HG03457 (cell line): ENCODE data around the gene MKS1.

Source experiments
- ATAC-seq: cut with Tn5 transposase; IDR thresholded peaks from one replicate; pipeline ENCODE4 v1.9.1; 2021; ENCODE audit warnings: moderate number of reproducible peaks; ENCODE audit not compliant: unreplicated experiment

The MKS1 gene

DNA sequence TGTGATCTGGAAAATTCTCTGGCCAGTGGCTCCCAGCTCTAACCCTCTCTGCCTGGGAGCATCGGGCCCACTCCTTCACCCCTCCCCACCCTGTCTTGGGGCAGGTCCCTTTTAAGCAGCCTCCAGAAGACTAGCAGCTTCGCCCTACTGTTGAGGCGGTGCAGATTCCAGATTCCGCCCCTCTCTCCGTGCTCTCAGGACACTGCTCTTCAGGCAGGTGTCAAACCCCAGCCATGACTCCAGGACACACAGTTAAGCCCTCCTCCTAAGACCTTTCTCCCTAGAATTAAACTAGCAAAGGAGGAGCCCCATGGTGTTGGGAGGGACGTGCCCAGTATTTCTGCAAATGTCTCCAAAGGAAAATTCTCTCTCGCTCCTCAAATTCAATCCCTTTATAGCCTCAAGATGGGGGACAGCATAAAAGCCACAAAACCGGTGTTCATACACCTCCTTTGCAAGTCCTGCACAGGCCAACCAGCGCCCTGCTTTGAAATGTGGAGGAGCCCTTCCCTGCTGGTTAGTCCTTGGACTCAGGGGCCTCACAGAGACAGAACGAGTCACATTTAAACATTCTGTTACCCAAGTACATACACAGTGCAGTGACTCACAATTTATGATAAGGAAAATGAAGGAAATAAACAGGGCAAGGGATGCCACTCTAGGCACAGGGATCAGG lies 26.5 kb upstream of the MKS1 start:
- no peak for ATAC-seq

DNA sequence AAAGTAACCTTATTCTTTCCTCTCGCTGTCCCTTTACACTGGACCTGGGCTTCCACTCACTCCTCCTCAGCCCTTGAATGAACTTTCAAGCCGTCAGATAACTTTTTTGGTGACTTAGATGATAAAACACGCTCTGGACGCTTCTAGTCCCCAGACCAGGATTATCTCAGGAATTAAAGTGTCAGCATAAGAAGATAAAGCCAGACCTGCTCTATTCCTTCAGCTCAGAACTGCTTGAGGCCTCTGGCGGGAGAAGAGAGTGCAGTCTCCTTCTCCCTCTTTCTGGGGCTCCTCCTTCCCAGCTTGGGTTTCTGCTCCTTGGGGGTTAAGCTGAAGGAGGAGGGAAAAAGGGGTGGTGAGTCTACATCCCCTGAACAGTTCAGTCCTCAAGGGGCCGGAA lies 25.9 kb upstream of the MKS1 start:
- no peak for ATAC-seq

DNA sequence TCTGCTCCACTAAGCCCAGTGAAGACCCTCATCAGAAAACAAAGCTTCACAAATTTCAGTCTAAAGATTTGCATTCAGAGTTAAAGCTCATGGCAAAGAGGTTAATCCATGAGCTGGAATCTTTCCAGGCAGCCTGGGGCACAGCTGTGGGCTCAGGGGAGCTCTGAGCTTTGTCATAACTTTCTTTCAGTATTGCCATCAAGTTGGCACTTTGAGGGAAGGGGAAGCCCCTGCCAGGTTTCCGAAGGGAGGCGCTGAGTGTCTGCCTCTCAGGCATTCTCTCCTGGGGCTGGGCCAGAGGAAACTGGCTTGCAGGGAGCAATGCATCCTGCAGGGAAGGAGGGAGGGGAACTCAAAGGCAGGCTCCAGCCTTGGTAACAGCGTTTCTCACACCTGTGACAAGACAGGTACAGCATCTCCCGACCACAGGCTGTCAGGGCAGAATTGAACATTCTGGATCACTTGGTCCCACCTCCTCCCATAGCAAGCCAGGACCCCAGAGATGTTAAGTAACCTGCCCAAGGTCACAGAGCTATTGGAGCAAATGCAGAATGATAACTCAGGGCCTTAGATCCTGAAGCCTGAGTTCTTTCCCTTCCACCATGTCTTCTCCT lies 23.2 kb upstream of the MKS1 start:
- no peak for ATAC-seq

DNA sequence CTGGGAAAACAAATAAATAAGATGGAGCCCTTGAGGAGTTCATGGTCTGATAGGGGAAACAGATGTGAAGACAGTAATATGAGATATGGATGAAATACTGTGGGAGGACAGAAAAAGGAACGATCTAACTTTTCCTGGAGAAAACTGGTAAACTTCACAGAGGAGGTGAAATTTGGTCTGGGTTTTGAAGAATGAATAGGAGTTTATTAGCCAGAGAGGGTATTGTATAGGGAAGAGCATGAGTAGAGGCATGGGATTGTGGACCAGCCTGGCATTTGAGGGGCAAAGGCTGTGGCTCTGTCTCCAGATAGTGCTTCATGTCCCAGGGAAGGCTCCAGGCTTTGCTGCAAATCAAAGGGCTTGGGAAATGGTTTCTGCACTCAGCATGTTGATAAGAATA lies 20.9 kb upstream of the MKS1 start:
- no peak for ATAC-seq

DNA sequence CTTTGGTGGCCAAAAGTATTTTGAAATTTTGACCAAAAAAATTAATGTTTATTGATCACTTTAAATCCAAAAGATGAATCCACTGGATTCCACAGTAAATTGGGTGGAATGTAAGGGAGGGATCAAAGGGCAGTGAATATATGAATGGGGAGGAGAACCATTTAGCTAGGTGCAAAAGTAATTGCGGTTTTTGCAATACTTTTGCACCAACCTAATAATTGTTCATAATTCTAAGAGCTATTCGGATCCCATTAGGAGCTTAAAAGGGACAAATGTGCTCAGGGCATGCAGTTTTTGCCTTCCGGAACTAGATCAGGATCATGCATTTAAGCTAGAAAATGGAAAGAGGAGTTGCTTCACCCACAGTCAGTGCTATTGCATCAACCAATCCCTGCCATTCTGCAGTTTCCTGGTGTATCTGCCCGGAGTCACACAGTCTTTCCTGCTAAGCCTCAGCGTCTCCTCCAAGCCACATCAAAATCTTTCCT lies 19.1 kb upstream of the MKS1 start, which contains the start of gene LPO:
LPO (plus strand) TSS at position 438 of the 488 bp plus-strand sequence. CDS start 4,396 bp downstream, outside the sequence.
- no peak for ATAC-seq

DNA sequence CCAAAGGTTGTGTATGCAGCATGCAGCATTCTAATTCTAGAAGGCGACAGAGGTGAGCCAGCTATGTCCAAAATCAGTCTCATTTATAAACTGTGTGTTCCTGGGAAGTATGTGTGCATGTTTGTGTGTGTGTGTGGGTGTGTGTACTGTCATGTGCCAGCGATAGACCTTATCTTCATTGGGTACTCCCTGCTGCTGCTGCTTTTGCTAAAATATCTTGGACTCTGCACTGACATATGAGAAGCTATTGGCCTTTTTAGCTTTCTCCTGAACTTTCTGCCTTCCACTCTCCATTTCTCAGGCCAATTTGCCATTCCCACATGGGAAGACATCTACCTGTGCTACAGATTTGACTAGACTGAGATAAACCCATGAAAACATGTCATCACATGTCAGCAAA lies 17.3 kb upstream of the MKS1 start:
- no peak for ATAC-seq

DNA sequence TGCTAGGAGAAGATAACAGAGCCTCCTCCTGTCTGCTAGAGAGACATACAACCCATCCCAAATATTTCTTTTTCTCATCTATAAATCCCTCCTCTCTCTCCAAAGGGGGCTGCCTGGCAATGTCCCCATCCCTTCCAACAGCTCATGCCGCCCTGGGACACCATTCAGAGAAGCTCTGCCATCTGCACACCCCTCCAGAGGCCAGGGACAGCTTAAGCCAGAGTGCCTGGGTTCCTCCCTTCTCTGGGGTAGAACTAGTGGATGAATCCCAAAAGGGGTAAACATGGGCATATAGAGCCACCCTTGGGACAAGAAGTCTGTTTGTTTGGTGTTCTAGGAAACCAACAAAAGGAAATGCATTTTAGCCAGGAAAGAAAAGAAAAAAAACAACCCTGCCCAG lies 16.8 kb upstream of the MKS1 start:
- no peak for ATAC-seq

DNA sequence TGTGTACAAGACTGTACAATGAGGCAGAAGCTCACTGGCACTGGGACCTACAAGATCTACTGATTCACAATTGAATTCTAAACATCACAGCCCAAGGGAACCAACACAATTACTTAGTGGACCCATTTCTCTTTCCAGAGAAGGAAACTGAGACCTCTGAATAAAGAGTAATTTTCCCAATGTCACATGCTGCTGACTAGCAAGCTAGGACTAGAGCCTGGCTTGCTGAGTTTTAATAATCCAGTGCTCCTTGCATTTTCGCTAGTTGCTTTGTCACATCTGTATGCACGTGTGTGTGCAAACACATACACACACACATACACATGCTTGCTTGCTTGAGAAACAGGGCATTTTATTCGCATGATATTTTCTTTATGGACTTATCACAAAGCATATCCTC lies 15.5 kb upstream of the MKS1 start:
- ATAC-seq = no peak

DNA sequence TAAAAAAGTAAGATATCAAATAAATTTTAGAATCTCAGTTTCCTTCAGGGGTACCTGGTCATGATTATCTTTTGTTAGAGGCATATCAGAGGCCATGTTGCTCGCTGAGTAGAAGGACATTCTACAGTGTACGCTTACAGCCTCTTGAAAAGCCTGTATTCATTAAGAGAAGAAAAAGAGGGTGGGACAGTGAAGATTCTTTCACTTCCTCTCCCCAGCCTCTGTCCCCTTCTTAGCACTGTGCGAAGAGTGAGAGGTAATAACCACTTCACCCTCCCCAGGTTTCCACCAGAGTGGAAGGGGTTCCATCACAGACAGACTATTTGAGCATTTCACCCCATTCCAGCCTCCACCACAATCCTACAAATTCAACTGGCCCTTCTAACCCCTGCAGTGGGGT lies 14.5 kb upstream of the MKS1 start:
- no peak for ATAC-seq

DNA sequence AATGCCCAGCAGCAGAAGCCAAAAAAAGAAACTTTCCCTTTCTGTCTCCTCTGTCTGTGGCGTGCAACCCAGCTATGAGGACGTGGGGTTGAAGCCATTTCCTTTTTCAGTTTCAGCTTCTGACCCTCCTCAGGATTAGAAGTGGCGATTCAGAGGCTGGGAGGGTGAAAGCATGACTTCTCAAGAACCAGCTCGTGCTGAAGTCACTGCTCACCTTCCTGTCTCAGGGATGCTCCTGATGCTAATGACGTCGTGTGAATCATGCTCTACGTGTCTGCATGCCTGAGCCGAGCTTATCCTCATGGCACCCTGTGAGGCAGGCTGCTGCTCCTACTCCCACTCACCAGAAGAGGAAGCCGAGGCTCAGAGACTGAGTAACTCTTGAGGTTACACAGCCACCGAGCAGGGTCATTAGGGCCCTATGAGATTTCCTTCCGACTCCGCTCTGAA lies 13.7 kb upstream of the MKS1 start:
- peak; percentile 67 for ATAC-seq

DNA sequence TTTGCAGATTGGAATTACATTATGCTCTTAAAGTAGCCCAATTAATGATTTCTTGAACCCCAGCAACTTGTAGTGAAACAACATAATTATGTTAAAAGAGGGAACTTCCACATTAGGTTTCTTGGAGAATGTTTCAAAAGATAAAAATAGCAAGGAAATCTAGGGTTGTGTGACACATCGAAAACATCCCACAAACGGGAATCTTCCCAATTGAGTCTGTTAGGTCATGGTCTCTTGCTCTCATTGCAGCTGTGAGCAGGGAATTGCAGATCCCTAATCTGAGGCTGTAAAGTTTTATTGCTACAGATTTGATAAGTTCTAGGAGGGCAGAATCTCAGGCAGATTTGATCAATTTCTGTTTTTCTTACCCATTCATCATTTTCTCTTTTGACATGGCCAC lies 12.6 kb upstream of the MKS1 start:
- no peak for ATAC-seq

DNA sequence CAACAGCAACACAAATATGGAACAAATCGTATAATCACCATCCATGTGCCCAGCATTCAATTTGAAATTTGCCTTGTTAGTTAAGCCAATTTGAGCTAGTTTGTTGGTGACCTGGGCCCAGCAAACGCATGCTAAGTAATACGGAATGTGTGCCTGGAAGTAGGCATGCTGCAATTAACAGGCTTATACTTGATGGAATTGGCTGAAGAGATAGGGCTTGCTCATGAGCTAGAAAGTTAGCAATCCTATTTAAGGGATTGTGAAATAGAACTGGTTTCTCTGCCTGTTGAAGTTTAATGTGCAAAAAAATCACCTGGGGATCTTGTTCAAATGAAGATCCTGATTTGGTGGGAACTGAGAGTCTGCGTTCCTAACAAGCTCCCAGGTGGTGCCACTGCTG lies 10.8 kb upstream of the MKS1 start:
- no peak for ATAC-seq

DNA sequence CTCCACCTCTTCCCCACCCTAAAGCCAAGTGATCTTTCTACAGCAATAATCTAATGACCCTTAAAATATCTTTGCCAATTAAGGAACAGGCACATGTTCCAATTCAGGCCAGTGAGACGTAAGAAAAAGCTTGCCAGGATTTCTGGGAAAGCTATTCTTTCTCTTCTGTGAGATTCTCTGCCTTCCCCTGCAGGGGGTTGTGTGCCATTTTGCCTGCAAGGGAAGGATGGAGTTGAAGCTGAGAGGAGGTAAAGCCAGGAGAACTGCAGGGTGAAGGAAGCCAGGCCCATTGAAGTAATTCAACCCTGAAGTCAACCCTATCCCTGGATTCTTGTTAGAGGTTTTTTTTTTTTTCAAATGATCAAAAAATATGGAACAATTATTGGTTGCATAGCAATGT lies 10.3 kb upstream of the MKS1 start:
- ATAC-seq = no peak

DNA sequence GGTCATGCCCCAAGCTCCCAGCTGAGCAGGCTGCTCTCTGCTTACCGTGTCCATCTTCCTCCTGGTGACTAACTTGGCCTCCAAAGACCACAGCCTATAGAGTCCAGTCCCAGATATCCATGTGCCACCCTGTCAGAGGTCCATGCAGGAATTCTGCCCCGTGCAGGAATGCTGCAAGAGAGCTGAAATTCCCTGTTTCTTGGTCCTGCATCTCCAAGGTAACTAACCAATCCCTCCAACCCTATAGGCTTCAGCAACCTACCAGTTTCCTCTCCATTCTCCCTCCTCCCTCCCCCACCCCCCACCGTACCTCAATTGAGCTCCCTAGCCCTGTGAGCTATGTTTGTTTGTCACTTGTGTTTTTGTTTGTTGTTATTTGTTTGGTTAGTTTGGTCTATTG lies 9.6 kb upstream of the MKS1 start:
- no peak for ATAC-seq

DNA sequence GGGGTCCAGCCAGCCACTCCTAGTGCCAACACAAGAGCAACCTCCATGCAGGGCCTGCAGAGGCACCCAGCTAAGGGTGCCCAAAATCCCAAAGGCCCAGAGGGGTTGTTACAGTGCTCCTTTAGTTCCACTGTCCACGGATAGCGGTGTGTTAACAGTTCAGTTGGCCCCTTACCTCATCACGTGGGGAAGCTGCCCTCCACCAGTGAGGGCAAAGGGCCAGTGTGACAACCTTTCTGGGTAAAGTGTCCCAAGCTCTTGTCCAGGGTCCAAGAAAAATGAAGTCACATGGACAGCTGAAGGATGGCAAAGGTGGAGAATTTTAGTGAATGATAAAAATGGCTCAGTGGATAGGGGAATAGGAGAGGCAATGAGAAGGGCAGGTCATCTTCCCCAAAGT lies 8.7 kb upstream of the MKS1 start:
- ATAC-seq = no peak

DNA sequence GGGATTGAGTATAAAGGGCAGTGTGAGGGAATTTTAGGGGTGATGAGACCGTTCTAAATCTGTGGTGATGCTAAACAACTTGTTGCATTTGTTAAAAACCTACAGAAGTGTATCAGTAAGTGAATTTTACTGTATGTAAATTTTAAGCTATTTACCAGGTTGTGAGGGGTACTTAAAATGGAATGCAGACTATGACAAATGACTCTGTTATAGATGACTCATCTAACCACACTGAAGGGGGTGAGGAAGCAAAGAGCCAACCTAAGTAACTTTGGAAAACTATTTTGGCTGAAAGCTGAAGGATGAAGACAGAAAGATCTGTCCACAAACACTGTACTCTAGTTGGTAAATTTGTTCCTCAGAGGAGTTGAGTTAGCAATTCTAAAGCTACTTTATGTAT lies 5.3 kb upstream of the MKS1 start:
- no peak for ATAC-seq

DNA sequence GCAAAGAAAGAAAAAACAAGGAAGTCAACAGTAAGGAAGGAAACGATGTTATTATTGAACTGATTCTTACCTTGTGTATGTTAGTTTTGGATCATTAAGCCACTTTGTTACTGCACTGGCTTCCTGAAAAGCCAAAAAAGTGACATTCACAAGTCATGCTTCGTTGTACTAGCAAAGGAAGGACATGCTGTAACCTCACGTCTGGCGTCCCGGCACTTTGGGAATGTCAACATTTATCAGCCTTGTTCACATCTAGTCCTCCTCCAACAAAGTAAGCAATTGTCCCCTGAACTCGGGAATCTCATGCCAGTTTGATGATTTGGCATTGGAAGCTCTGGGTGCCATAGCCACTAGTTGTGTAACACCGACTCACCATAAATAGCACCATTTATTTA lies 731 bp upstream of the MKS1 start:
- no peak for ATAC-seq

DNA sequence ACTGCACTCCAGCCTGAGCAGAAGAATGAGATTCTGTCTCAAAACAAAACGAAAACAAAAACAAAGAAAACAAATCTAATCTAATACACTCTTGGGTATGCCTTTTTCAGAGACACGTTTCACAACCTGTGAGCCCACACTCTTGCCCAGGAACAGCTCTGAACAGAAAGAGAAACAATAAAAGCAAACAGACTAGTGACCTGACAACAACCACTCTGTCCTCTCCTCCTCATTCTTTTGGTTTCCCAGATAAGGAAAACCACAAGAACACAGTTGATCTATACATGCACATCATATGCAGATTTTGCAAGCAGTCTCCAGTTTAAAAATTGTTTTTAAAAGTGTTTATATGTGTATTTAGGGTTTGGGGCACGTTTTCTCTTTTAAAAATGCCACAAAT lies 1.3 kb downstream of the MKS1 start:
- no peak for ATAC-seq

DNA sequence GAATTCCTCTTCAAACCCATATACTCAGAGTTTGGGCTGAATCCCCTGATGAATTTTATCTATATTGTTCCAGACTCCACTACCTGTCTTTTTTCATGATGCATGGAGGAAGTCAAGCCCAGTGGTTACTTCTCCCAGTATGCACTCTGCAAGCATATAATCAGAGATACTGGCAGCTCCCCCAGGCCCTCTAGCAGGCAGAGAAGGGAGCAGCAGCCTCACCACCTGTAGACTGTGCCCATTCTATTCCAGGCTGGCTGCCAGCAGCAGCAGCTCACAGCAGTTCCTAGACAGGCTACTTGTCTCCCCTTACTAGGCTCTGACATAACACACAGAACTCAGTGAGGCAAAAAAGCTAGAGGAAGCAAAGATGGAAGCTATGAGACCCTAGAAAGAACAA lies 3.4 kb downstream of the MKS1 start:
- ATAC-seq = no peak

DNA sequence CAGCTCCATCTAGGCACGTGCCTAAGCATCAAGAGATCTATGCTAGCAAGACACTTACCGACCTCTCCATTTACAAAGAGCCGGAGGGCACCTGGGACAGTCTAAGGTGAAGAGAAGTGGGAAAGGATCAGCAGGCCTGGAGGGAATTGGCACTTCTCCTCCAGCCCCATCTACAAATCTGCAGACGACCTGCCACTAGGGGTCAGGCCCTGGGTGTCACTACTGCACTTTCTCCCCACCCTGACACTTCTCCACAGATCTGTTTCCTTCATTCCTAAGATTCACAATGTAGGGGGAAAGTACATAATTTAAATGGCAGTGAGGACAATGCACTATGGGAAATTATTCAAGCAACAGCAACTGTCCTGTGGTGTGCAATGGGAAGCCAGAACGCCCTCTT lies 8.1 kb downstream of the MKS1 start:
- ATAC-seq = no peak

DNA sequence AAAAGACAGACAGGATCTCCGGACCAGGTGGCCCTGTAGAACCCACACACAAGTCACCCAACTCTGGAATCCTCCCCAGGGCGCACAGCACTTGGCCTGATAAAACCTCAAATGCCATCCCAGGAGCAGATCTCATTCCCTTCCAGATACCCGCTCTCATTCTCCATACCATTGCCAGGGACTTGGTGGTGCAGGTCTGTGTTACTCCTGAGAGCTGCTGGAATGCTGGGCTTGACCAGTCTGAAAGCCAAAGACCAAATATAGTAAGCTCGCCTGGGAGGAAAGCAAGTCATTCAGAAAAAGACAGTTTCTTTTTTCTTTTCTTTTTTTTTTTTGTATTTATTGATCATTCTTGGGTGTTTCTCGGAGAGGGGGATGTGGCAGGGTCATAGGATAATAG lies 10.7 kb downstream of the MKS1 start:
- ATAC-seq = no peak

DNA sequence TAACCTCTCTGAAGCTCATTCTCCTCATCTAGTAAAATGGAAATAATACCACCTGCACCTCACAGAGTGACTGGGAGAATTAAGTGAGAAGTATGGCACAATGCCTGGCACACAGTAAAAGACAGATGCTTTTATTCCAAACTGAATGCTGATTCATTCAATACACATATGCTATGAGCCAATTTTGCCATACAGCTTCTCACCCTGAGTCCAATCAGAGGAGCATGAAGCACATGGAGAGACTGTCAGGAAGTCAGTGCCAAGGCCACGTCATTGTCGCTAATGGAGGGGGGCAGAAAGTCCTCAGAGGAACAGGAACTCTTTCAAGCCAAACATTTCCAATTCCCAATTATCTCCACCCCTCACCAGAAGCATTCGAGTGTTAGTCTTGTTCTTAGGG lies 11.6 kb downstream of the MKS1 start:
- ATAC-seq = no peak

DNA sequence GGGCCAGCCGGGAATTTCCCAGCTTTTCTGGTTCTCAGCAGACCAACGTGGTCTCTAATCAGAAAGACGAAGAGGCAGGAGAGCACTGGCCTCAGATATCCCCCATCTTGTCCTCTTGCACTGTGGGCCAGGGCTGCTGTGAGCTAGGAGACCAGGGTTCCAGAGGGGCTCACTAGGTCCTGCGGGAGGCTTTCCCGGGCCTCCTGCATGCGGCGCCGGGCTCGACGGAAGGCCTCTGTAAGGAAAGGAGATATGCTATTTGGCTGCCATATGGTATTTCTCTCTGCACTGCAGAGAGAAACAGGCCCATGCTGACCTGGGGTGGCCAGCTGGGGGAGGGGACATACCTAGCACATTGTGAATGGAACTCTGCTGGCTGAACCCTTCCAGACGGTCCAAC lies 13.1 kb downstream of the MKS1 start:
- ATAC-seq = no peak
